Measurements from ENCODE around the gene KLF16.

- no peak for TF ChIP-seq POLR2A (IDR thresholded peaks at IDR 0.05)
- TF ChIP-seq, protein P1, sequence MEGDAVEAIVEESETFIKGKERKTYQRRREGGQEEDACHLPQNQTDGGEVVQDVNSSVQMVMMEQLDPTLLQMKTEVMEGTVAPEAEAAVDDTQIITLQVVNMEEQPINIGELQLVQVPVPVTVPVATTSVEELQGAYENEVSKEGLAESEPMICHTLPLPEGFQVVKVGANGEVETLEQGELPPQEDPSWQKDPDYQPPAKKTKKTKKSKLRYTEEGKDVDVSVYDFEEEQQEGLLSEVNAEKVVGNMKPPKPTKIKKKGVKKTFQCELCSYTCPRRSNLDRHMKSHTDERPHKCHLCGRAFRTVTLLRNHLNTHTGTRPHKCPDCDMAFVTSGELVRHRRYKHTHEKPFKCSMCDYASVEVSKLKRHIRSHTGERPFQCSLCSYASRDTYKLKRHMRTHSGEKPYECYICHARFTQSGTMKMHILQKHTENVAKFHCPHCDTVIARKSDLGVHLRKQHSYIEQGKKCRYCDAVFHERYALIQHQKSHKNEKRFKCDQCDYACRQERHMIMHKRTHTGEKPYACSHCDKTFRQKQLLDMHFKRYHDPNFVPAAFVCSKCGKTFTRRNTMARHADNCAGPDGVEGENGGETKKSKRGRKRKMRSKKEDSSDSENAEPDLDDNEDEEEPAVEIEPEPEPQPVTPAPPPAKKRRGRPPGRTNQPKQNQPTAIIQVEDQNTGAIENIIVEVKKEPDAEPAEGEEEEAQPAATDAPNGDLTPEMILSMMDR (IDR thresholded peaks at IDR 0.05): no peak
Observed at GRCh38 chr19:1826557-1827521, 36.5 kb downstream of the KLF16 start.

Data from testis (tissue), 2 donors.